ENCODE data around the gene MEGF11.

Gene MEGF11

GRCh38 chr15:66084704-66085103 is 168.8 kb downstream of the MEGF11 start:
- no peak for DNase-seq

- DNase-seq, result no peak
Observed at GRCh38 chr15:66080717-66081398, 172.7 kb downstream of the MEGF11 start.

GRCh38 chr15:66078929-66079275 is 174.6 kb downstream of the MEGF11 start:
- DNase-seq, result no peak

- no peak for DNase-seq
Observed at GRCh38 chr15:66078196-66078928, 175.2 kb downstream of the MEGF11 start.

GRCh38 chr15:66077320-66077663 is 176.3 kb downstream of the MEGF11 start:
- no peak for DNase-seq

GRCh38 chr15:66076591-66077319 is 176.8 kb downstream of the MEGF11 start:
- no peak for DNase-seq

GRCh38 chr15:66075947-66076346 is 177.6 kb downstream of the MEGF11 start:
- no peak for DNase-seq

- DNase-seq, result no peak
Observed at GRCh38 chr15:66072616-66073361, 180.8 kb downstream of the MEGF11 start.

- no peak for DNase-seq
Observed at GRCh38 chr15:66071921-66072295, 181.6 kb downstream of the MEGF11 start.

GRCh38 chr15:66071160-66071920 is 182.2 kb downstream of the MEGF11 start:
- no peak for DNase-seq

- DNase-seq, result no peak
Observed at GRCh38 chr15:66070220-66070934, 183.2 kb downstream of the MEGF11 start.

- no peak for DNase-seq
Observed at GRCh38 chr15:66069751-66070150, 183.8 kb downstream of the MEGF11 start.

- no peak for DNase-seq
Observed at GRCh38 chr15:66068801-66069200, 184.7 kb downstream of the MEGF11 start.

GRCh38 chr15:66067687-66068086 is 185.9 kb downstream of the MEGF11 start:
- no peak for DNase-seq

- DNase-seq, result no peak
Observed at GRCh38 chr15:66066481-66066880, 187.1 kb downstream of the MEGF11 start.

- DNase-seq, result no peak
Observed at GRCh38 chr15:66066005-66066404, 187.5 kb downstream of the MEGF11 start.

GRCh38 chr15:66065325-66065724 is 188.2 kb downstream of the MEGF11 start:
- DNase-seq, result no peak

GRCh38 chr15:66063147-66063546 is 190.4 kb downstream of the MEGF11 start:
- DNase-seq, result no peak

- no peak for DNase-seq
Observed at GRCh38 chr15:66057089-66057488, 196.5 kb downstream of the MEGF11 start.

GRCh38 chr15:66053991-66054390 is 199.6 kb downstream of the MEGF11 start:
- DNase-seq, result no peak

- DNase-seq, result no peak
Observed at GRCh38 chr15:66051833-66052232, 201.7 kb downstream of the MEGF11 start.

GRCh38 chr15:66050264-66050663 is 203.3 kb downstream of the MEGF11 start:
- no peak for DNase-seq

Measured in inflammatory macrophage (primary cell).